ENCODE results near the gene NIM1K. TPM values are rescaled to one million over a fixed set of nuclear protein-coding genes. Genes with fewer than 3 reads are reported as not detected.

Gene NIM1K
- total RNA-seq, 1 experiment from 2014 or later: 0.26 TPM

- no peak for DNase-seq
- no TSS peak for BruUV-seq (replicated peaks)
- Mint-ChIP-seq H3K4me1 (ENCODE audit: low read depth, unreplicated experiment) (peaks cover 1% of the 10 kb centered on the region), H3K36me3 (ENCODE audit: insufficient read depth, unreplicated experiment) (no peaks in the 10 kb centered on the region), H3K27ac (ENCODE audit: unreplicated experiment) (no peak overlapping the region), H3K9me3 (ENCODE audit: low read depth, unreplicated experiment) (peaks cover 2% of the 10 kb centered on the region), H3K27me3 (ENCODE audit: unreplicated experiment) (peaks cover 20% of the 10 kb centered on the region), H3K4me3 (ENCODE audit: low read depth, unreplicated experiment) (no peak overlapping the region)
- intact Hi-C loops (cut with micrococcal nuclease; ENCODE audit: unreplicated experiment): no loop called here
- TF ChIP-seq, protein P1, sequence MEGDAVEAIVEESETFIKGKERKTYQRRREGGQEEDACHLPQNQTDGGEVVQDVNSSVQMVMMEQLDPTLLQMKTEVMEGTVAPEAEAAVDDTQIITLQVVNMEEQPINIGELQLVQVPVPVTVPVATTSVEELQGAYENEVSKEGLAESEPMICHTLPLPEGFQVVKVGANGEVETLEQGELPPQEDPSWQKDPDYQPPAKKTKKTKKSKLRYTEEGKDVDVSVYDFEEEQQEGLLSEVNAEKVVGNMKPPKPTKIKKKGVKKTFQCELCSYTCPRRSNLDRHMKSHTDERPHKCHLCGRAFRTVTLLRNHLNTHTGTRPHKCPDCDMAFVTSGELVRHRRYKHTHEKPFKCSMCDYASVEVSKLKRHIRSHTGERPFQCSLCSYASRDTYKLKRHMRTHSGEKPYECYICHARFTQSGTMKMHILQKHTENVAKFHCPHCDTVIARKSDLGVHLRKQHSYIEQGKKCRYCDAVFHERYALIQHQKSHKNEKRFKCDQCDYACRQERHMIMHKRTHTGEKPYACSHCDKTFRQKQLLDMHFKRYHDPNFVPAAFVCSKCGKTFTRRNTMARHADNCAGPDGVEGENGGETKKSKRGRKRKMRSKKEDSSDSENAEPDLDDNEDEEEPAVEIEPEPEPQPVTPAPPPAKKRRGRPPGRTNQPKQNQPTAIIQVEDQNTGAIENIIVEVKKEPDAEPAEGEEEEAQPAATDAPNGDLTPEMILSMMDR (IDR thresholded peaks at IDR 0.05; ENCODE audit: unreplicated experiment): no peak
- CTCF ChIA-PET: interaction anchor here (0.7 kb wide), 1 partner anchor 9 kb away, joined by 5 read pairs; no protein-coding TSS in a partner anchor
Observed at GRCh38 chr5:43213951-43214350, 21.9 kb downstream of the NIM1K start.

- peaks cover 2% of the 10 kb centered on the region for H3K9me3 Mint-ChIP-seq (ENCODE audit: low read depth, unreplicated experiment)
- H3K36me3 Mint-ChIP-seq (ENCODE audit: insufficient read depth, unreplicated experiment): no peaks in the 10 kb centered on the region
- no peak overlapping the region for H3K27ac Mint-ChIP-seq (ENCODE audit: unreplicated experiment)
- intact Hi-C loops (cut with micrococcal nuclease; ENCODE audit: unreplicated experiment): no loop called here
- CTCF ChIA-PET: interaction anchor here (0.7 kb wide), 1 partner anchor 91 kb away, joined by 6 read pairs; no protein-coding TSS in a partner anchor
- H3K27me3 Mint-ChIP-seq (ENCODE audit: unreplicated experiment): peaks cover 15% of the 10 kb centered on the region
- H3K4me1 Mint-ChIP-seq (ENCODE audit: low read depth, unreplicated experiment): no peaks in the 10 kb centered on the region
- no peak for DNase-seq
- no TSS peak for BruUV-seq (replicated peaks)
- TF ChIP-seq, protein P1 (IDR thresholded peaks at IDR 0.05; ENCODE audit: unreplicated experiment): no peak
- H3K4me3 Mint-ChIP-seq (ENCODE audit: low read depth, unreplicated experiment): no peak overlapping the region
Observed at GRCh38 chr5:43215073-43215631, 23.1 kb downstream of the NIM1K start.

- Mint-ChIP-seq H3K9me3 (ENCODE audit: low read depth, unreplicated experiment) (peaks cover 2% of the 10 kb centered on the region), H3K27ac (ENCODE audit: unreplicated experiment) (no peak overlapping the region), H3K4me1 (ENCODE audit: low read depth, unreplicated experiment) (peaks cover 5% of the 10 kb centered on the region), H3K4me3 (ENCODE audit: low read depth, unreplicated experiment) (no peak overlapping the region), H3K27me3 (ENCODE audit: unreplicated experiment) (no peaks in the 10 kb centered on the region), H3K36me3 (ENCODE audit: insufficient read depth, unreplicated experiment) (no peaks in the 10 kb centered on the region)
- no TSS peak for BruUV-seq (replicated peaks)
- intact Hi-C loops (cut with micrococcal nuclease; ENCODE audit: unreplicated experiment): no loop called here
- CTCF ChIA-PET: no interaction called here
- DNase-seq: no peak
- TF ChIP-seq, protein P1 (IDR thresholded peaks at IDR 0.05; ENCODE audit: unreplicated experiment): no peak
Observed at GRCh38 chr5:43216941-43217340, 24.9 kb downstream of the NIM1K start.

DNA sequence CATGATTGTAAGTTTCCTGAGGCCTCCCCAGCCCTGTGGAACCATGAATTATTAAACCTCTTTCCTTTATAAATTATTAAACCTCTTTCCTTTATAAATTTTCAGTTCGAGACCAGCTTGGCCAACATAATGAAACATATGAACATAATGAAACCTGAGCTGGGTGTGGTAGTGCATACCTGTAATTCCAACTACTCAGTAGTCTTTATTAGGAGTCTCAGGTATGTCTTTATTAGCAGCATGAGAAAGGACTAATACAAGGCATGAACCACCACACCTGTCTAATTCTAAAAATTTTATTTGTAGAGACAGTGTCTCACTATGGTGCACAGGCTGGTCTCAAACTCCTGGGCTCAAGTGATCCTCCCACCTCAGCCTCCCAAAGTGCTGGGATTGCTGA is 27.1 kb downstream of the NIM1K start:
- no peak for DNase-seq
- Mint-ChIP-seq H3K27me3 (ENCODE audit: unreplicated experiment) (no peaks in the 10 kb centered on the region), H3K4me1 (ENCODE audit: low read depth, unreplicated experiment) (peaks cover 5% of the 10 kb centered on the region), H3K4me3 (ENCODE audit: low read depth, unreplicated experiment) (no peak overlapping the region), H3K9me3 (ENCODE audit: low read depth, unreplicated experiment) (peaks cover 2% of the 10 kb centered on the region), H3K36me3 (ENCODE audit: insufficient read depth, unreplicated experiment) (no peaks in the 10 kb centered on the region), H3K27ac (ENCODE audit: unreplicated experiment) (no peak overlapping the region)
- CTCF ChIA-PET: no interaction called here
- no TSS peak for BruUV-seq (replicated peaks)
- TF ChIP-seq, protein P1 (IDR thresholded peaks at IDR 0.05; ENCODE audit: unreplicated experiment): no peak
- intact Hi-C loops (cut with micrococcal nuclease; ENCODE audit: unreplicated experiment): no loop called here
